ENCODE measurements around the gene ITGAV. TPM values are rescaled to one million over a fixed set of nuclear protein-coding genes. Genes with fewer than 3 reads are reported as not detected.

ITGAV gene
- total and polyA plus RNA-seq, 2 donors (not counting 3 experiments of a cell fraction or from before 2014, with no cell fraction given): 61.8 to 131 TPM

- H3K79me2 ChIP-seq (ENCODE audit: control insufficient read depth, insufficient read depth, low read length): no peaks in the 10 kb centered on the region
- no peaks in the 10 kb centered on the region for H4K20me1 ChIP-seq (replicated peaks; ENCODE audit: control insufficient read depth, extremely low read depth, insufficient read depth, low read length)
- intact Hi-C loops (cut with micrococcal nuclease) (no loop called here), dilution Hi-C loops (cut with MboI; ENCODE audit: extremely low pct_ligation_motif_present, low sequenced_read_pairs) (no loop called here)
- no peak for DNase-seq (ENCODE audit: low read depth, low spot score)
- peak overlapping the region; percentile 16 for H3K27ac ChIP-seq (ENCODE audit: insufficient read depth, low read depth, low read length)
- no peak overlapping the region for H2AFZ ChIP-seq (ENCODE audit: low read depth, low read length)
- no peaks in the 10 kb centered on the region for H3K9me3 ChIP-seq (replicated peaks; ENCODE audit: control insufficient read depth, insufficient read depth, low read length)
- no peaks in the 10 kb centered on the region for H3K27me3 ChIP-seq (ENCODE audit: control insufficient read depth in 2 of 2, insufficient read depth in 2 of 2, low read length in 2 of 2)
- CTCF ChIA-PET: no interaction called here
- H3K4me2 ChIP-seq (ENCODE audit: insufficient read depth, low read length): no peak overlapping the region
- no peak overlapping the region for H3K9ac ChIP-seq (replicated peaks; ENCODE audit: extremely low read depth, insufficient read depth, low read length)
- H3K4me3 ChIP-seq (replicated peaks in 1 of 3; ENCODE audit: insufficient read depth in 1 of 3, low read depth in 1 of 3, low read length in 3 of 3): no peak overlapping the region
- H3K9me1 ChIP-seq (replicated peaks; ENCODE audit: control insufficient read depth, extremely low read depth, insufficient read depth, low read length): no peaks in the 10 kb centered on the region
- FAIRE-seq: no peak
- peaks cover 9% of the 10 kb centered on the region for H3K4me1 ChIP-seq (ENCODE audit: control insufficient read depth, extremely low read depth, insufficient read depth, low read length)
- TF ChIP-seq EZH2 (IDR thresholded peaks at IDR 0.05; ENCODE audit: borderline replicate concordance, low read depth, low read length, severe bottlenecking) (no peak), JUN (IDR thresholded peaks at IDR 0.05; ENCODE audit: borderline replicate concordance, insufficient read depth, insufficient read length, low read depth) (no peak), POLR2A (IDR thresholded peaks at IDR 0.05; ENCODE audit: low read depth, low read length) (no peak), FOS (IDR thresholded peaks at IDR 0.05; ENCODE audit: borderline replicate concordance, insufficient read depth, low read length) (no peak), CTCF (IDR thresholded peaks at IDR 0.05; ENCODE audit: extremely low read depth in 1 of 2, insufficient read depth in 1 of 2, low read depth in 1 of 2, low read length in 2 of 2) (no peak), GATA2 (IDR thresholded peaks at IDR 0.05; ENCODE audit: insufficient read depth, insufficient read length, low read depth, low read length) (no peak), MYC (IDR thresholded peaks at IDR 0.05; ENCODE audit: low read depth, low read length) (no peak), MAX (IDR thresholded peaks at IDR 0.05; ENCODE audit: insufficient read depth, insufficient read length) (no peak), POLR2AphosphoS5 (IDR thresholded peaks at IDR 0.05; ENCODE audit: insufficient read depth, low read depth, low read length) (no peak)
- no peaks in the 10 kb centered on the region for H3K36me3 ChIP-seq (ENCODE audit: control insufficient read depth in 2 of 2, extremely low read depth in 1 of 2, insufficient read depth in 2 of 2, low read length in 2 of 2)
- POLR2A ChIA-PET: interaction anchor here (0.7 kb wide), 1 partner anchor 28 kb away, joined by 3 read pairs; the partner anchor contains the start of gene ITGAV
- no TSS peak for BruUV-seq (replicated peaks)
These were observed 28.2 kb upstream of the ITGAV start for GRCh38 chr2:186561467-186562208.
